GM12865 (cell line): ENCODE measurements around the gene GPR171.

Source experiments
- DNase-seq: peaks from one replicate; pipeline ENCODE4 v3.0.0; 2010; ENCODE audit warnings: low read depth
- H3K4me3 ChIP-seq: 2 replicates; pipeline ENCODE4 v1.5.1; 2011; ENCODE audit warnings: mild to moderate bottlenecking, low read depth, low read length, control low read depth
- TF ChIP-seq, protein P1 (sequence below): IDR thresholded peaks from 2 replicates; pipeline ENCODE4 v1.5.1; 2011; ENCODE audit warnings: low read length, control low read depth, low read depth, inconsistent platforms; ENCODE audit not compliant: insufficient read depth; ENCODE audit errors: missing control alignments

Gene GPR171

DNA sequence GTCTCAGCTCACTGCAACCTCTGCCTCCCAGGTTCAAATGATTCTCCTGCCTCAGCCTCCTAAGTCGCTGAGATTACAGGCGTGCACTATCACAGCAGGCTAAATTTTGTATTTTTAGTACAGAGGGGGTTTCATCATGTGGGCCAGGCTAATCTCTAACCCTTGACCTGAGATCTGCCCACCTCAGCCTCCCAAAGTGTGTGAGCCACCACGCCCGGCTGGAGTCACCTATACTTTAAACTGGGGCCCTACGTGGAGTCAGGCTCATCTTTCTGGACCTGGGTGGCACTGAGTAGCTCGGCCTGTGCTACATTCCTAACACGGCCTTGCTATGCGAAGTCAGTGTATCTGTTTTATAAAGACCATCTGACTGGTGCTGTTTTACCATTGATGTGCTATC, 5.8 kb downstream of the GPR171 start:
- TF ChIP-seq, protein P1, sequence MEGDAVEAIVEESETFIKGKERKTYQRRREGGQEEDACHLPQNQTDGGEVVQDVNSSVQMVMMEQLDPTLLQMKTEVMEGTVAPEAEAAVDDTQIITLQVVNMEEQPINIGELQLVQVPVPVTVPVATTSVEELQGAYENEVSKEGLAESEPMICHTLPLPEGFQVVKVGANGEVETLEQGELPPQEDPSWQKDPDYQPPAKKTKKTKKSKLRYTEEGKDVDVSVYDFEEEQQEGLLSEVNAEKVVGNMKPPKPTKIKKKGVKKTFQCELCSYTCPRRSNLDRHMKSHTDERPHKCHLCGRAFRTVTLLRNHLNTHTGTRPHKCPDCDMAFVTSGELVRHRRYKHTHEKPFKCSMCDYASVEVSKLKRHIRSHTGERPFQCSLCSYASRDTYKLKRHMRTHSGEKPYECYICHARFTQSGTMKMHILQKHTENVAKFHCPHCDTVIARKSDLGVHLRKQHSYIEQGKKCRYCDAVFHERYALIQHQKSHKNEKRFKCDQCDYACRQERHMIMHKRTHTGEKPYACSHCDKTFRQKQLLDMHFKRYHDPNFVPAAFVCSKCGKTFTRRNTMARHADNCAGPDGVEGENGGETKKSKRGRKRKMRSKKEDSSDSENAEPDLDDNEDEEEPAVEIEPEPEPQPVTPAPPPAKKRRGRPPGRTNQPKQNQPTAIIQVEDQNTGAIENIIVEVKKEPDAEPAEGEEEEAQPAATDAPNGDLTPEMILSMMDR: no peak
- no peak for DNase-seq
- H3K4me3 ChIP-seq: no peak overlapping the region

DNA sequence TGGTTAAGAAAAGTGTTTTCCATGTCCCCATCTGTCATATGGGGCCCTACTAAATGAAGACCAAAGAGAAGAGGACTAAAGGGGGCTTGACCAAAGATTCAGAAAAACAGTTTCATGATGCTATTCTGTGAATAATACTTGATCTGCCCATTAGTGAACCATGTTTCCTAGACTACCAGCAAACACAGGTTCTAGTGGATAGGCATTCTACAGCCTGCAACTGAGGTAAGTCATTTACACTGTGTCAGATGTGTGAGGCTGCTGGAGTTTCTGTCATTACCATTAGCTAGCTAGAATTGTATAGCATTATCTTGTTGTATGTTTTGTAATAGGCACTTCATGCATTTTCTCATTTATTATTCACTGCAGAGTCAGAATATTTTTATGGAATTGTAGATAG, 6.6 kb downstream of the GPR171 start:
- DNase-seq: no peak
- TF ChIP-seq, protein P1: no peak
- H3K4me3 ChIP-seq: no peak overlapping the region

DNA sequence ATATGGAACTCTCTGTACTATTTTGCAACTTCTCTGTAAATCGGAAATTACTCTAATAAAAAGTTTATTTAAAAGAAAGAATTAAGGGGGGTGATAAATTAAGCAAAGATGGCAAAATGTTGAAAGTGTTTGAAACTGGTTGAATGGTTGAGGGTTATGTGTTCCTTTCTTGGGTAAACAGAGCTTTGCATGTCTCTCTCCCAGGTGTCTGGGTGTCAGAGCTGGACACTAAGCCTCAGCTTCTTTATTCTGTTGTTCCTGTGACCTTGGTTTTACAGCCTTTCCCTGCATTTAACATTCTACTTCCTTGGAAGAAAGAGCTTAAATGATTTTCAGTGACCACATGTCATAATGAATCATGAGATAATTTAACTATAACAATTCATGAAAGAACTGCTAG, 7.2 kb downstream of the GPR171 start:
- no peak for DNase-seq
- TF ChIP-seq, protein P1: no peak
- H3K4me3 ChIP-seq: no peak overlapping the region

DNA sequence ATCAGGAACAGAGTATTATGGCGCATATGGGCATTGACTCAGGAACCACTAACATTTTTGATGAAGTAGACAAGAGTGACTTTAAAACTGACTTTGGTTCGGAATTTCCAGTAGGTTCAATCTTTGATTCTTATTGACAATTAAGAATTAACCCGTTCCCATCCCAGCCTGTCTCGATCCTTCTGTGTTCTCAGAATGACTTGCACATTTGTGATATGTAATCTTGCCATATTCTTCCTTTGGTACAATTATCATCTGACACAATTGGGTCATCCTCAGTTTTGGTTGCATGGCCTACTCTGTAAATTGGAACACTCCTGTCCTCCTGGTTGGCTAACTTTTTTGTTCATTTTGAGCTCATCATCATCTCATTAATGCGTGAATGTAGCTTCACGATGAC, 10.5 kb downstream of the GPR171 start:
- DNase-seq: no peak
- H3K4me3 ChIP-seq: no peak overlapping the region
- TF ChIP-seq, protein P1: no peak

DNA sequence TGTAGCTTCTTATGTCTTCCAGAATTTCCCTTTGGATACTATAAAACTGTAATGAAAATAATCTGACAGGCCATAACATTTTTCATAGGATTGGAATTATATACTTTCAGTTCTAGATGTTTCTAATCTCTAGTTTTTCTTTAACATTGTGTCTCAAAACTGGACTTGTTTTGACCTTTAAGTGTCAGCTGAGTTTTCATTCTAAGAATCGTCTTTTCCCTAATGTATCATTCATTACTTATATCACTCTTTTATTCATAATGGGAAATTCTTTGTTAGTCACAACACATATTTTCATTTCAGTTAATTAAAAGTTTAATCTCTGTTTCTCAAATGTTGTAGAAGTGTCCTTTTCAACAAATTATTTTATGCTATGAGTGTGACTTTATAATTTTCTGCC, 11.9 kb downstream of the GPR171 start:
- TF ChIP-seq, protein P1: no peak
- H3K4me3 ChIP-seq: no peak overlapping the region
- no peak for DNase-seq

DNA sequence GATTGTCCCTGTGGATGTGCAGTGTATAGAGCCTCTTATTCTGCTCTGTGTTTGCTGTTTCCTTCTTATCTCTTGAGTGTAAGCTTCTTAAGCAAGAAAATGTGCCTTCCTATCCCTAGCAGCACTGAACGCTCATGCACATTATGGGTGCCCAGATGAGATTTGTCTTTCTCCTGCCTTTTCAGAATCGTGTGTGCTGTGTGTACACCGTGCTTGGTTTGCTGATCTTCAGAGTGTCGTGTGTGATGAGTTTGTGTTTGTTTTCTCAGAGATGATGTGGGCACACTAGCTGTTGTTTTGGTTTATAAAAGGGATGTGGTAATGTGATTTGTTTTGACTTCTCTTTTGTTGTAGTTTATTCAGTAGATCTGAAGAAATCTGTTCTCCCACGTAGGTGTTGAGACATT, 19.7 kb downstream of the GPR171 start:
- no peak overlapping the region for H3K4me3 ChIP-seq
- TF ChIP-seq, protein P1: no peak

DNA sequence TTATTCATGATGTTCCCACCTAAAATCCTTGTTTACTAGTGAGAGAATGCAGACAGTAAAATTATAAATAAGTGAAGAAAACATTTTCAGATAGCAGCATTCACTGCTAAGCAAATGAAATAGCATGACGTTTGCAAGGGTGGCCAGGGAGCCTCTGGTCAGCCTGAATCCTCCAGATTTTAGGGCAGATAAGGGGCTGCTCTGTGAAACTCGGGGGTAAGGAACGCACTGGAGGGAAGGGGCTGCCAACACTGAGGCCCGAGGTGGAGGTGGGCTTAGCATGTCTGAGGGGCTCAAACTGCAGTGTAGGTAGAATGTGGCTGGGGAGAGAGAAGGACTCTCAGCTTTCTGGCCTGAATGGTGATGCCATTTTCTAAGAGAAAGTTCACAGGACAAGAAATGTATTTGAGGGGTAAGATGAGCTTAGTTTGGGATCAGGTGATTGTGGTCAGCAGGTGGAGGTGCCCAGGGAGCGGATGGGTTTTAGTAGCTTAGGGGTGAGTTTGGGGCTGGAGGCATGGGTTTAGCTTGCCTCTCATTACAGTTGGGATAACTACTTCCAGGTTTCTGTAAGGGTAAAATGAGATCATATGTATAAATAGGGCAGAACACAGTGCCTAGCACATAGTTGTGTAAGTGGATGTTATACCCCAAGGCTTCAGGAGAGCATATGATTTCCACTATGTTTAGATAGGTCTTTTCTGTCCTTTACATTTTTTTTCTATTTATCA, 20.5 kb downstream of the GPR171 start:
- DNase-seq: no peak
- no peak overlapping the region for H3K4me3 ChIP-seq
- TF ChIP-seq, protein P1: no peak

More for the DNA sequence above, 19.7 kb downstream of the GPR171 start:
- DNase-seq: no peak
